Fibroblast of the aortic adventitia (primary cell): ENCODE data around the gene LIMS2. TPM values are rescaled to one million over a fixed set of nuclear protein-coding genes. Genes with fewer than 3 reads are reported as not detected.

Experiments
- DNase-seq: peaks from one replicate; pipeline ENCODE4 v3.0.0-alpha.2; 2010; ENCODE audit warnings: low read depth
- H3K4me3 ChIP-seq: 2 replicates; pipeline ENCODE4 v1.5.1; 2011; ENCODE audit warnings: low read depth, mild to moderate bottlenecking, control low read depth, low read length, moderate library complexity
- CTCF ChIP-seq: IDR thresholded peaks from 2 replicates; pipeline ENCODE4 v1.5.1; 2011; ENCODE audit warnings: mild to moderate bottlenecking, low read length, control low read depth, inconsistent platforms; ENCODE audit not compliant: insufficient read depth
- total RNA-seq: library from RNA; depleted of rRNA; stranded (reverse); fragments of >200 nt; gene quantifications from 2 replicates; pipeline ENCODE4 v1.2.3, GENCODE V29; 2012; ENCODE audit warnings: low replicate concordance

The LIMS2 gene
- total RNA-seq, 1 donor, result 7.8 TPM

DNA sequence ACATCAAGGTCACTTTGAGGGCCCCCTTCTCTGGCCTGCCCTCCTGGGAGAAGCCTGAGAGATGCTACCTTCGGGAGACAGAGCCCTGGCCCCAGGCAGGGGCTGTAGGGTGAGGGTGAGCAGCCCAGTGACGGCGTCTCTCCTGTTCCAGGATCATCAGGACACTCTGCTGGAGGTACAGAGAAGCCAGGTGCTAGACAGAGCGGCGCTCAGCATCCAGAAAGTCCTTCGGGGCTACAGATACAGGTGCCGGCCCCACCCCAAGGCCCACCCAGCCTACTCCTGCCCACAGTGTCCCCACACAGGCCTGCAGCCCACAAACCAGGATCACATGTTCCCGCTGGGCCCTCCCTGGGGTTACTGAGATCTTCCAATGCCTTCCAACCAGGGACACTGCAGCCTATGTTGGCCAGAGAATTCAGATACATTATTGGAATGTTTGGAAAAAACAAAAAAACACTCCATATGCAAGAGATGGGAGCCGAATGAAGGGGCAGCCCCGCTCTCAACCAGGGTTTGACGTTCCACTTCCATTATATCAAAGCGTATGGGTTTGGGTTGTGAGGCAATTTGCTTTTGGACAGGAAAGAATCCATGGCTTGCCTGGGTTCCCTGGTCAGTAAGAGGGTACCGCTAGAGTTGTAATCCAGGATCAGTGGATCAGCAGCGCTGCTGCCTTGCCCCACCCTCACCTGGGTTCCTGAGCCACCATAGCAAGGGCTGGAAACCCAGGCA is 78.9 kb downstream of the LIMS2 start:
- DNase-seq, result no peak
- H3K4me3 ChIP-seq, result no peak overlapping the region
- TF ChIP-seq CTCF, result no peak

DNA sequence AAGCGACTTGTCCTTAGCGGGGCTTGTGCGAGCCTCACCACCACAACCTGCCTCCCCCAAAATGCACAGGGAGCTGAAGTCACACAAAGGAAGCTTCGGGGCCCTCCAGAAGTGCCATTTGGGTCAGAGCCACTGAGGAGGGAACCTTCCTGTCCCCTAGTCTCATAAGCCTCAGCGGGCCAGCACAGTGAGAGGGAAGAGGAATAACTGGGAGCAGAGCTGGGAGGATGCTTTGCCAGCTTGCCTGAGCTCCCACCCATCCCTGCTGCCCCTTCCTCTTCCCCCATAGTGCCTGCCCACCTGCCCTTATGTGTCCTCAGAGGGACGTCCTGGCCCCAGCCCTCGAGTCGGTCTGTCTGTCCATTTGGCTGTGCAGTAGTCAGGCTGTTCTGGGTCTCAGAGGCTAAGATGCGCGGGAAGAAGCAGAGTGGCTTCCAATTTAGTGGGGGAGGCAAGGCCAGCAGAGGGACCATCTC is 81.2 kb downstream of the LIMS2 start:
- no peak for DNase-seq
- no peak overlapping the region for H3K4me3 ChIP-seq
- TF ChIP-seq CTCF, result no peak

GRCh38 chr2:127593228-127594115 is 81.9 kb downstream of the LIMS2 start:
- no peak for DNase-seq
- no peak overlapping the region for H3K4me3 ChIP-seq
- no peak for TF ChIP-seq CTCF

- no peak for TF ChIP-seq CTCF
- DNase-seq, result no peak
- no peak overlapping the region for H3K4me3 ChIP-seq
Measured at GRCh38 chr2:127592761-127593227, 82.5 kb downstream of the LIMS2 start.

- H3K4me3 ChIP-seq, result no peak overlapping the region
- TF ChIP-seq CTCF, result peak; percentile 97
- peak; percentile 57 for DNase-seq
Measured at GRCh38 chr2:127591221-127591923, 84.0 kb downstream of the LIMS2 start.

DNA sequence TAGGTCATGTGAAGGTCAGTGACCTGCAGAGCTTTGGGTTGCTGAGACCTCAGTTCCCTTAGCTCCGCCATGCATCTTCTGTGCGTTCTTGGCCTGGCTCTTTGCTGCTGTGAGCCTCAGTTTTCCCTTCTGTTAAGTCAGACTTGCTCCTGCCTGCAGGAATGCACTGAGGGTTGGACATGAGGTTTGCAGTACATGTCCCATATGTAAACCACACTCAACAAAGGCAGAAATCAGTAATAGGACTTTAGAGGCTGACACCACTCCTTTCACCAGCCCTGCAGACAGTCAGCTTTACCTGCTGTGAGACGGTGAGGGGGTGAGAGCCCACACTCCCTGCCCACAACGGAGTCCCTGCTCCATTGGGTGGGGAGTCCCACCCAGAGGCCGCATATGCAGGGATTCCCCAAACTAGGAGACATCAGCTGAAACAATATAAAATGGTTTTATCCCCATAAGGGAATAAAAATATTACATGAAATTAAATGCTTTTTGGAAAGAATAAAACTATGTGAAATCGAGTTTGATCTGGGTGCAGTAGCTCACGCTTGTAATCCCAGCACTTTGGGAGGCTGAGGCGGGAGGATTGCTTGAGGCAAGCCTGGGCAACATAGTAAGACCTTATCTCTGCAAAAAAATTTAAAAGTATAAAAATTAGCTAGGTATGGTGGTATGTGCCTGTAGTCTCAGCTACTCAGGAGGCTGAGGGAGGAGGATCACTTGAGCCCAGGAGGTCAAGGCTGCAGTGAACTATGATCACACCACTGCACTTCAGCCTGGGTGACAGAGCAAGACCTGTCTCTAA is 84.7 kb downstream of the LIMS2 start:
- no peak for TF ChIP-seq CTCF
- H3K4me3 ChIP-seq, result no peak overlapping the region
- no peak for DNase-seq
